LNCAP (cell line): Measurements from ENCODE around the gene TAC4.
A peak's percentile ranks its signal among the peaks of the same experiment; 100 is the strongest.

Experiments
- CTCF ChIP-seq: fragments of 450-650 bp; IDR thresholded peaks from 2 replicates; pipeline ENCODE4 v1.5.1; 2017; ENCODE audit warnings: mild to moderate bottlenecking

The TAC4 gene

GRCh38 chr17:49859991-49860953 is 12.4 kb upstream of the TAC4 start:
- TF ChIP-seq CTCF, result peak; percentile 13; the same call in 1 of the 2 replicates

GRCh38 chr17:49858796-49859195 is 10.9 kb upstream of the TAC4 start:
- TF ChIP-seq CTCF, result no peak

GRCh38 chr17:49854126-49854525 is 6.3 kb upstream of the TAC4 start:
- no peak for TF ChIP-seq CTCF

- no peak for TF ChIP-seq CTCF
These were observed 5.7 kb upstream of the TAC4 start for GRCh38 chr17:49853470-49854015.

- TF ChIP-seq CTCF, result peak; percentile 47
These were observed 3.8 kb upstream of the TAC4 start for GRCh38 chr17:49851387-49852291.

- no peak for TF ChIP-seq CTCF
These were observed 3.0 kb upstream of the TAC4 start for GRCh38 chr17:49850772-49851386.

- TF ChIP-seq CTCF, result no peak
These were observed 2.3 kb upstream of the TAC4 start for GRCh38 chr17:49850218-49850610.
